GM12878 (cell line): Measurements from ENCODE around the gene AXIN1. TPM values are rescaled to one million over a fixed set of nuclear protein-coding genes. Genes with fewer than 3 reads are reported as not detected.
A peak's percentile ranks its signal among the peaks of the same experiment; 100 is the strongest.

Experiments used
- ATAC-seq: fragments of 200-7000 bp; cut with Tn5 transposase; 3 replicates; pipeline ENCODE4 v1.9.1; 2020; ENCODE audit warnings: mild to moderate bottlenecking, moderate library complexity
- BruUV-seq: library from RNA; stranded (reverse); fragments of 400-500 nt; replicated peaks from 2 replicates; lab custom pipeline; 2021; lab: Mats Ljungman, UMichigan
- CTCF ChIA-PET: fragments of 300-600 bp; sonication (Branson Sonifier 250); formaldehyde crosslinking; extraction: SDS; loops from one replicate; lab custom pipeline; 2021; ENCODE audit warnings: inconsistent platforms; lab: Yijun Ruan, JAX
- POLR2A ChIA-PET: fragments of 350-600 bp; formaldehyde crosslinking; extraction: SDS; loops from one replicate; lab custom pipeline; 2021; ENCODE audit warnings: inconsistent platforms; lab: Charles Lee
- RAD21 ChIA-PET: fragments of 300-600 bp; sonication (Branson Sonifier 250); formaldehyde crosslinking; loops from one replicate; lab custom pipeline; 2023; ENCODE audit warnings: antibody characterized with exemption; ENCODE audit not compliant: unreplicated experiment; lab: Charles Lee
- SMC1A ChIA-PET: fragments of 300-600 bp; sonication (Branson Sonifier 250); formaldehyde crosslinking; loops from one replicate; lab custom pipeline; 2023; ENCODE audit not compliant: unreplicated experiment, uncharacterized antibody; lab: Charles Lee
- DNase-seq: peaks from one replicate; pipeline ENCODE4 v3.0.0-alpha.2; 2011; ENCODE audit warnings: low read depth, low spot score
- FAIRE-seq: peaks from 3 replicates; lab custom pipeline; 2011; peaks lifted over from hg19 to GRCh38; lab: Jason Lieb, UNC
- H2AFZ ChIP-seq: 2 replicates; pipeline ENCODE4 v1.6.0; 2011; ENCODE audit warnings: low read depth, low read length, control low read depth; ENCODE audit not compliant: control insufficient read depth
- H3K27ac ChIP-seq: 2 replicates; pipeline ENCODE4 v1.5.1; 2011; ENCODE audit warnings: control low read depth; ENCODE audit not compliant: control insufficient read depth, insufficient read depth
- H3K27me3 ChIP-seq, 2 experiments: replicated peaks in 1 of 2; 2 replicates each; pipeline versions ENCODE4 v1.6.0 to v1.6.1; 2011; ENCODE audit warnings: low read length in 1 of 2; ENCODE audit not compliant: control insufficient read depth in 2 of 2, insufficient read depth in 2 of 2
- H3K36me3 ChIP-seq, 2 experiments: 2 replicates each; pipeline ENCODE4 v1.5.1; 2011; ENCODE audit warnings: low read length in 1 of 2; ENCODE audit not compliant: control insufficient read depth in 2 of 2, insufficient read depth in 2 of 2
- H3K4me1 ChIP-seq: 2 replicates; pipeline ENCODE4 v1.6.1; 2011; ENCODE audit warnings: mild to moderate bottlenecking, low read length, moderate library complexity, mixed read lengths; ENCODE audit not compliant: control insufficient read depth, insufficient read depth
- H3K4me2 ChIP-seq: 2 replicates; pipeline ENCODE4 v1.6.0; 2011; ENCODE audit warnings: control low read depth; ENCODE audit not compliant: control insufficient read depth, insufficient read depth
- H3K4me3 ChIP-seq: fragments of 200-600 bp; sonication (generic); 2 replicates; pipeline ENCODE4 v1.5.1; 2016
- H3K79me2 ChIP-seq: 2 replicates; pipeline ENCODE4 v1.6.0; 2011; ENCODE audit warnings: low read length; ENCODE audit not compliant: control insufficient read depth, insufficient read depth
- H3K9ac ChIP-seq: 2 replicates; pipeline ENCODE4 v1.8.0; 2011; ENCODE audit warnings: low read length, control low read depth, mixed read lengths; ENCODE audit not compliant: control insufficient read depth, insufficient read depth
- H3K9me3 ChIP-seq: replicated peaks from 3 replicates; pipeline ENCODE4 v1.5.1; 2011; ENCODE audit warnings: mild to moderate bottlenecking, low read length; ENCODE audit not compliant: control insufficient read depth, insufficient read depth
- H4K20me1 ChIP-seq: 2 replicates; pipeline ENCODE4 v1.6.0; 2011; ENCODE audit not compliant: control insufficient read depth, insufficient read depth
- HDAC6 ChIP-seq: fragments of 200-600 bp; sonication (generic); IDR thresholded peaks from one replicate; pipeline ENCODE4 v1.8.0; 2017; ENCODE audit warnings: antibody characterized with exemption; ENCODE audit not compliant: unreplicated experiment
- IKZF1 ChIP-seq: fragments of 450-650 bp; conservative IDR thresholded peaks from 2 replicates; pipeline ENCODE4 v1.6.1; 2017; ENCODE audit warnings: antibody characterized with exemption, mild to moderate bottlenecking
- LARP7 ChIP-seq: fragments of 450-650 bp; IDR thresholded peaks from 2 replicates; pipeline ENCODE4 v1.6.1; 2017; ENCODE audit warnings: mild to moderate bottlenecking
- NFYB ChIP-seq: IDR thresholded peaks from 2 replicates; pipeline ENCODE4 v1.6.1; 2011; ENCODE audit warnings: low read depth, mild to moderate bottlenecking, low read length, improper control_type of control experiment, moderate library complexity; ENCODE audit not compliant: insufficient read depth
- SRF ChIP-seq, 2 experiments: IDR thresholded peaks; 2 replicates each; pipeline ENCODE4 v1.6.1; 2011; ENCODE audit warnings: low read depth in 2 of 2, low read length in 2 of 2, mild to moderate bottlenecking in 1 of 2, moderate library complexity in 1 of 2
- TARDBP ChIP-seq: IDR thresholded peaks from 2 replicates; pipeline ENCODE4 v1.6.1; 2016; ENCODE audit warnings: borderline replicate concordance
- WGBS: methylation state at CpG from one replicate; pipeline ENCODE4 v1.1.6; 2016; ENCODE audit warnings: low lambda C conversion rate; ENCODE audit not compliant: insufficient replicate concordance, insufficient coverage; ENCODE audit errors: missing lambda C conversion rate; 5-methylcytosine and 5-hydroxymethylcytosine counted together
- in situ Hi-C: fragments of 300-500 bp; cut with MboI; formaldehyde crosslinking; loops from 9 replicates; pipeline ENCODE4 v1.14.3; 2018; ENCODE audit warnings: mixed read lengths
- intact Hi-C: fragments of 100-400 bp; cut with micrococcal nuclease; formaldehyde crosslinking; loops from one replicate; pipeline ENCODE4 v1.14.2; 2022; ENCODE audit not compliant: unreplicated experiment
- polyA plus RNA-seq, 11 experiments: library from polyadenylated mRNA; depleted of rRNA in 4 of 11; unstranded in 6 of 11; stranded (reverse) in 5 of 11; fragments of >200 nt; fragmentation: Nextera tagmentation in 4 of 11; fragmentation: Illumina TruSeq in 1 of 11; extraction: Ambion mirVana in 4 of 11; extraction: Trizol in 1 of 11; gene quantifications; 1 replicate in 1 of 11; 2 replicates in 10 of 11; pipeline versions ENCODE4 v1.2.1 to v1.2.3, GENCODE V29; 2011 to 2016; ENCODE audit warnings: inconsistent platforms in 2 of 11, missing spikeins in 2 of 11, low read depth in 1 of 11
- total RNA-seq, 4 experiments: library from RNA; depleted of rRNA in 3 of 4; stranded (reverse); fragments of >200 nt in 3 of 4; fragmentation: Illumina TruSeq in 1 of 4; extraction: Trizol in 1 of 4; gene quantifications; 2 replicates each; pipeline versions ENCODE4 v1.2.1 to v1.2.3, GENCODE V29; 2013 to 2021
- TF ChIP-seq, protein P1 (sequence below): IDR thresholded peaks from 2 replicates; pipeline ENCODE4 v1.6.1; 2011; ENCODE audit warnings: borderline replicate concordance, low read depth, mild to moderate bottlenecking, moderate library complexity, mixed read lengths, low read length; ENCODE audit not compliant: insufficient read depth; ENCODE audit errors: extremely low read length
- TF ChIP-seq, protein P2 (sequence below): fragments of 450-650 bp; IDR thresholded peaks from 2 replicates; pipeline ENCODE4 v1.6.1; 2017; ENCODE audit warnings: borderline replicate concordance
- TF ChIP-seq, protein P3 (sequence below): fragments of 450-650 bp; IDR thresholded peaks from 2 replicates; pipeline ENCODE4 v1.6.1; 2016; ENCODE audit warnings: mild to moderate bottlenecking, moderate library complexity, borderline replicate concordance
- TF ChIP-seq, protein P4 (sequence below): fragments of 450-650 bp; conservative IDR thresholded peaks from 2 replicates; pipeline ENCODE4 v1.6.1; 2017; ENCODE audit warnings: mild to moderate bottlenecking, moderate library complexity
- TF ChIP-seq, protein P5 (sequence below): IDR thresholded peaks from 2 replicates; pipeline ENCODE4 v1.6.1; 2012; ENCODE audit warnings: low read depth, low read length, improper control_type of control experiment

Gene AXIN1
- total and polyA plus RNA-seq, 10 of the 15 experiments (the other 5 are each of a cell fraction or from before 2014, with no cell fraction given): 0.26 to 27.1 (median 7.7) TPM

DNA sequence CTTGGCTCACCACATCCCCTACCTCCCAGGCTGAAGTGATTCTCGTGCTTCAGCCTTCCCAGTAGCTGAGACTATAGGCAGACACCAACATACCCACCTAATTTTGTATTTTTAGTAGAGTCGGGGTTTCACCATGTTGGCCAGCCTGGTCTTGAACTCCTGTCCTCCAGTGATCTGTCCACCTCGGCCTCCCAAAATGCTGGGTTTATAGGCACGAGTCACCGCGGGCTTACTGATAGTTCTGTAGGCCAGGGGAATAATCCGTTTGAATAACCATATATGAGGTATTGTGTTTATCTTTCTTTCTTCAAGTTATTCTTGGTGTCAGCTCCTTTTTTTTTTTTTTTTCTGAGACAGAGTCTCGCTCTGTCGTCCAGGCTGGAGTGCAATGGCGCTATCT, 110.2 kb downstream of the AXIN1 start (continued):
- TF ChIP-seq, protein P1, sequence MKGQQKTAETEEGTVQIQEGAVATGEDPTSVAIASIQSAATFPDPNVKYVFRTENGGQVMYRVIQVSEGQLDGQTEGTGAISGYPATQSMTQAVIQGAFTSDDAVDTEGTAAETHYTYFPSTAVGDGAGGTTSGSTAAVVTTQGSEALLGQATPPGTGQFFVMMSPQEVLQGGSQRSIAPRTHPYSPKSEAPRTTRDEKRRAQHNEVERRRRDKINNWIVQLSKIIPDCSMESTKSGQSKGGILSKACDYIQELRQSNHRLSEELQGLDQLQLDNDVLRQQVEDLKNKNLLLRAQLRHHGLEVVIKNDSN: no peak
- no peak for TF ChIP-seq IKZF1

DNA sequence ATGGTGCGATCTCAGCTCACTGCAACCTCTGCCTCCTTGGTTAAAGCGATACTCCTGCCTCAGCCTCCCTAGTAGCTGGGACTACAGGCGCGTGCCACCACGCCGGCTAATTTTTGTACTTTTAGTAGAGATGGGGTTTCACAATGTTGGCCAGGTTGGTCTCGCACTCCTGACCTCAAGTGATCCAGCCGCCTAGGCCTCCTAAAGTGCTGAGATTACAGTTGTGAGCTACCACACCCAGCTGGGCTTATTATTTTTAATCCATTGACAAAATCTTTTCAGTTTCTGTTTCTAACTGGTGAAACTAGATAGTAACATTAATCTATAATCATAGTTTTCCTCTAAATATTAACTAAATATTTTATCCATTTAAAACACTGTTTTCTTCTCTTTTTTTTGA, 112.0 kb downstream of the AXIN1 start:
- POLR2A ChIA-PET: interaction anchor here (1.6 to 2.0 kb wide), 2 partner anchors 12 to 109 kb away, joined by 10 to 11 read pairs; partner anchors contain the start of gene LUC7L
- TF ChIP-seq, protein P2, sequence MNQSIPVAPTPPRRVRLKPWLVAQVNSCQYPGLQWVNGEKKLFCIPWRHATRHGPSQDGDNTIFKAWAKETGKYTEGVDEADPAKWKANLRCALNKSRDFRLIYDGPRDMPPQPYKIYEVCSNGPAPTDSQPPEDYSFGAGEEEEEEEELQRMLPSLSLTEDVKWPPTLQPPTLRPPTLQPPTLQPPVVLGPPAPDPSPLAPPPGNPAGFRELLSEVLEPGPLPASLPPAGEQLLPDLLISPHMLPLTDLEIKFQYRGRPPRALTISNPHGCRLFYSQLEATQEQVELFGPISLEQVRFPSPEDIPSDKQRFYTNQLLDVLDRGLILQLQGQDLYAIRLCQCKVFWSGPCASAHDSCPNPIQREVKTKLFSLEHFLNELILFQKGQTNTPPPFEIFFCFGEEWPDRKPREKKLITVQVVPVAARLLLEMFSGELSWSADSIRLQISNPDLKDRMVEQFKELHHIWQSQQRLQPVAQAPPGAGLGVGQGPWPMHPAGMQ: no peak
- TF ChIP-seq, protein P3, sequence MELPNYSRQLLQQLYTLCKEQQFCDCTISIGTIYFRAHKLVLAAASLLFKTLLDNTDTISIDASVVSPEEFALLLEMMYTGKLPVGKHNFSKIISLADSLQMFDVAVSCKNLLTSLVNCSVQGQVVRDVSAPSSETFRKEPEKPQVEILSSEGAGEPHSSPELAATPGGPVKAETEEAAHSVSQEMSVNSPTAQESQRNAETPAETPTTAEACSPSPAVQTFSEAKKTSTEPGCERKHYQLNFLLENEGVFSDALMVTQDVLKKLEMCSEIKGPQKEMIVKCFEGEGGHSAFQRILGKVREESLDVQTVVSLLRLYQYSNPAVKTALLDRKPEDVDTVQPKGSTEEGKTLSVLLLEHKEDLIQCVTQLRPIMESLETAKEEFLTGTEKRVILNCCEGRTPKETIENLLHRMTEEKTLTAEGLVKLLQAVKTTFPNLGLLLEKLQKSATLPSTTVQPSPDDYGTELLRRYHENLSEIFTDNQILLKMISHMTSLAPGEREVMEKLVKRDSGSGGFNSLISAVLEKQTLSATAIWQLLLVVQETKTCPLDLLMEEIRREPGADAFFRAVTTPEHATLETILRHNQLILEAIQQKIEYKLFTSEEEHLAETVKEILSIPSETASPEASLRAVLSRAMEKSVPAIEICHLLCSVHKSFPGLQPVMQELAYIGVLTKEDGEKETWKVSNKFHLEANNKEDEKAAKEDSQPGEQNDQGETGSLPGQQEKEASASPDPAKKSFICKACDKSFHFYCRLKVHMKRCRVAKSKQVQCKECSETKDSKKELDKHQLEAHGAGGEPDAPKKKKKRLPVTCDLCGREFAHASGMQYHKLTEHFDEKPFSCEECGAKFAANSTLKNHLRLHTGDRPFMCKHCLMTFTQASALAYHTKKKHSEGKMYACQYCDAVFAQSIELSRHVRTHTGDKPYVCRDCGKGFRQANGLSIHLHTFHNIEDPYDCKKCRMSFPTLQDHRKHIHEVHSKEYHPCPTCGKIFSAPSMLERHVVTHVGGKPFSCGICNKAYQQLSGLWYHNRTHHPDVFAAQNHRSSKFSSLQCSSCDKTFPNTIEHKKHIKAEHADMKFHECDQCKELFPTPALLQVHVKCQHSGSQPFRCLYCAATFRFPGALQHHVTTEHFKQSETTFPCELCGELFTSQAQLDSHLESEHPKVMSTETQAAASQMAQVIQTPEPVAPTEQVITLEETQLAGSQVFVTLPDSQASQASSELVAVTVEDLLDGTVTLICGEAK: no peak
- TF ChIP-seq, protein P4, sequence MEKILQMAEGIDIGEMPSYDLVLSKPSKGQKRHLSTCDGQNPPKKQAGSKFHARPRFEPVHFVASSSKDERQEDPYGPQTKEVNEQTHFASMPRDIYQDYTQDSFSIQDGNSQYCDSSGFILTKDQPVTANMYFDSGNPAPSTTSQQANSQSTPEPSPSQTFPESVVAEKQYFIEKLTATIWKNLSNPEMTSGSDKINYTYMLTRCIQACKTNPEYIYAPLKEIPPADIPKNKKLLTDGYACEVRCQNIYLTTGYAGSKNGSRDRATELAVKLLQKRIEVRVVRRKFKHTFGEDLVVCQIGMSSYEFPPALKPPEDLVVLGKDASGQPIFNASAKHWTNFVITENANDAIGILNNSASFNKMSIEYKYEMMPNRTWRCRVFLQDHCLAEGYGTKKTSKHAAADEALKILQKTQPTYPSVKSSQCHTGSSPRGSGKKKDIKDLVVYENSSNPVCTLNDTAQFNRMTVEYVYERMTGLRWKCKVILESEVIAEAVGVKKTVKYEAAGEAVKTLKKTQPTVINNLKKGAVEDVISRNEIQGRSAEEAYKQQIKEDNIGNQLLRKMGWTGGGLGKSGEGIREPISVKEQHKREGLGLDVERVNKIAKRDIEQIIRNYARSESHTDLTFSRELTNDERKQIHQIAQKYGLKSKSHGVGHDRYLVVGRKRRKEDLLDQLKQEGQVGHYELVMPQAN: no peak
- TF ChIP-seq LARP7: no peak
- no peak for TF ChIP-seq TARDBP
- TF ChIP-seq HDAC6: no peak
- TF ChIP-seq SRF (IDR thresholded peaks at IDR 0.05; ENCODE audit: low read depth in 2 of 2, low read length in 2 of 2): no peak
- TF ChIP-seq, protein P5, sequence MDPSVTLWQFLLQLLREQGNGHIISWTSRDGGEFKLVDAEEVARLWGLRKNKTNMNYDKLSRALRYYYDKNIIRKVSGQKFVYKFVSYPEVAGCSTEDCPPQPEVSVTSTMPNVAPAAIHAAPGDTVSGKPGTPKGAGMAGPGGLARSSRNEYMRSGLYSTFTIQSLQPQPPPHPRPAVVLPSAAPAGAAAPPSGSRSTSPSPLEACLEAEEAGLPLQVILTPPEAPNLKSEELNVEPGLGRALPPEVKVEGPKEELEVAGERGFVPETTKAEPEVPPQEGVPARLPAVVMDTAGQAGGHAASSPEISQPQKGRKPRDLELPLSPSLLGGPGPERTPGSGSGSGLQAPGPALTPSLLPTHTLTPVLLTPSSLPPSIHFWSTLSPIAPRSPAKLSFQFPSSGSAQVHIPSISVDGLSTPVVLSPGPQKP: no peak
- no peak for TF ChIP-seq NFYB

More for the DNA sequence above, 112.0 kb downstream of the AXIN1 start:
- no peaks in the 10 kb centered on the region; a peak in 1 of 4 replicates for H3K36me3 ChIP-seq
- SMC1A ChIA-PET: interaction anchor here (0.7 to 2.1 kb wide), 4 partner anchors 9 to 29 kb away, joined by 3 to 10 read pairs (median 6); partner anchors contain the start of gene LUC7L
- H3K4me2 ChIP-seq: peak overlapping the region; percentile 30; the same call in 1 of the 2 replicates
- BruUV-seq: no TSS peak
- FAIRE-seq (no peak), DNase-seq (no peak), ATAC-seq (no peak)
- H3K27ac ChIP-seq: no peak overlapping the region; the same call in 1 of the 2 replicates
- no peak overlapping the region for H3K4me3 ChIP-seq
- intact Hi-C loops: no loop called here
- H3K79me2 ChIP-seq: peaks cover 1% of the 10 kb centered on the region
- WGBS: 93% methylated on average over 8 of the region's 8 CpGs
- RAD21 ChIA-PET: interaction anchor here (1.4 kb wide), 1 partner anchor 109 kb away, joined by 5 read pairs; no protein-coding TSS in a partner anchor
- no peak overlapping the region for H3K9ac ChIP-seq
- H3K27me3 ChIP-seq: no peaks in the 10 kb centered on the region
- no peaks in the 10 kb centered on the region for H3K9me3 ChIP-seq
- CTCF ChIA-PET: interaction anchor here (1.5 to 2.0 kb wide), 2 partner anchors 9 to 13 kb away, joined by 4 to 7 read pairs; no protein-coding TSS in a partner anchor
- H3K4me1 ChIP-seq: peaks cover 23% of the 10 kb centered on the region
- in situ Hi-C loops: no loop called here
- H4K20me1 ChIP-seq: no peaks in the 10 kb centered on the region
- H2AFZ ChIP-seq: no peak overlapping the region
